Measurements from ENCODE around the gene RPL38. TPM values are rescaled to one million over a fixed set of nuclear protein-coding genes. Genes with fewer than 3 reads are reported as not detected.

The RPL38 gene
- total RNA-seq, 4 donors from 2014 or later, result 224 to 564 (median 403) TPM

DNA sequence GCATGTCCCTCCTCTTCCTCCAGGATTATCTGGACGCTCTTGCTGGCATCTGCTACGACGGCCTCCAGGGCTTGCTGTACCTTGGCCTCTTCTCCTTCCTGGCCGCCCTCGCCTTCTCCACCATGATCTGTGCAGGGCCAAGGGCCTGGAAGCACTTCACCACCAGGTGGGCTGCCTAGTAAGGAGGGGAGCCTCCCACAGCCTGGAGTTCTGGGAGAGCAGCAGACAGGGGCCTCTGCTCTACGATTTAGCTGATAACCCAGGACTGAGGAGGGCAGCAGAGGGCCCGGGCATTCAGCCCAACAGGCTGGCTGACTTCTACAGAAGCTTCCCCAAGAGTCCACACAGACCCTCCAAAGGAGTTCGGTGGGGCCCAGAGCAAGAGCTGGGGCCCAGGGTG lies 48.7 kb downstream of the RPL38 start:
- intact Hi-C loops (cut with DNase I), result no loop called here

DNA sequence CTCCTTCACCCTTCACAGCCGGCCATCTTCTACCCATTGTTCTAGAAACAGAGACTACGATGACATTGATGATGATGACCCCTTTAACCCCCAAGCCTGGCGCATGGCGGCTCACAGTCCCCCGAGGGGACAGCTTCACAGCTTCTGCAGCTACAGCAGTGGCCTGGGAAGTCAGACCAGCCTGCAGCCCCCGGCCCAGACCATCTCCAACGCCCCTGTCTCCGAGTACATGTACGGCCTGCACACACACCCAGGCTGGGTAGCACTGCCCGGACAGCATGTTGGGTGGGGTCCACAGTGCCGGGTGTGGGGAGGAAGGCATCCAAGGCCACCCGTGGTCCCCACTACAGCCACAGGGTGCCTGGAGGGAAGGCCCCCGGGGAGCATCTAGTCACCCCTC lies 49.6 kb downstream of the RPL38 start:
- H3K27me3 ChIP-seq, result no peaks in the 10 kb centered on the region
- H3K9me3 ChIP-seq, result no peaks in the 10 kb centered on the region
- peaks cover 0 to 11% (median 0%) of the 10 kb centered on the region in 3 donors for H3K36me3 ChIP-seq
- TF ChIP-seq POLR2A (IDR thresholded peaks at IDR 0.05) (no peak), CTCF (IDR thresholded peaks at IDR 0.05) (no peak)
- intact Hi-C loops (cut with DNase I), result no loop called here
- no peak for DNase-seq
- no peak overlapping the region for H3K4me3 ChIP-seq
- H3K27ac ChIP-seq, result no peak overlapping the region
- WGBS, 2 donors, result 73 to 79% methylated on average over 2 to 3 of the region's 13 CpGs
- H3K4me1 ChIP-seq, result no peaks in the 10 kb centered on the region

More for the DNA sequence above, 48.7 kb downstream of the RPL38 start:
- H3K4me1 ChIP-seq, result no peaks in the 10 kb centered on the region
- no peaks in the 10 kb centered on the region for H3K9me3 ChIP-seq
- H3K36me3 ChIP-seq, result peaks cover 0 to 11% (median 0%) of the 10 kb centered on the region in 3 donors
- TF ChIP-seq CTCF (IDR thresholded peaks at IDR 0.05) (no peak), POLR2A (IDR thresholded peaks at IDR 0.05) (no peak)
- DNase-seq, result no peak
- no peak overlapping the region for H3K27ac ChIP-seq
- H3K27me3 ChIP-seq, result no peaks in the 10 kb centered on the region
- 60 to 93% methylated on average over 1 to 2 of the region's 8 CpGs for WGBS, 2 donors
- H3K4me3 ChIP-seq, result no peak overlapping the region

DNA sequence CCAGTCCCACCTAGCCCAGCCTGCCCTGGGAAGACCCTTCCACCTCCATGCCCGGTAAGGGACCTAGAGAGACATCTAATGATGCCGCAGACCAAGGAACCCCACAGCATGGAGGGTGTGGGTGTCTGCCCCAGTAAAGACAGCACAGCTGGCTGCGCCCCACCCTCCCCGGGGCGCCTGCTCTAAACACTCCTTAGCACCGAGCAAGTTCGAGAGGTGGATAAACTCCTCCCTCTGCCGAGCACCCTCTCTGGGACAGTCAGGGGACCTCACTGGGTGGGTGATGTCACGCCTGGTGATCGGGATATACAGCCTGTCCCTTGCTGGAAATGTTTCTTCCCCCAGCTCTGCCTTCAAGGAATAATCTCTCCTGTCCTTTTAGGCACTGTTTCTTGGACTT lies 53.8 kb downstream of the RPL38 start:
- no peaks in the 10 kb centered on the region for H3K4me1 ChIP-seq
- no peak overlapping the region for H3K27ac ChIP-seq
- DNase-seq, result no peak
- H3K9me3 ChIP-seq, result no peaks in the 10 kb centered on the region
- TF ChIP-seq POLR2A (IDR thresholded peaks at IDR 0.05) (no peak), CTCF (IDR thresholded peaks at IDR 0.05) (no peak)
- peaks cover 0 to 11% (median 0%) of the 10 kb centered on the region in 3 donors for H3K36me3 ChIP-seq
- intact Hi-C loops (cut with DNase I), result no loop called here
- no peaks in the 10 kb centered on the region for H3K27me3 ChIP-seq
- no peak overlapping the region for H3K4me3 ChIP-seq
- 33 to 81% methylated on average over 1 to 3 of the region's 10 CpGs for WGBS, 2 donors

- H3K27me3 ChIP-seq, result no peaks in the 10 kb centered on the region
- no peaks in the 10 kb centered on the region for H3K36me3 ChIP-seq
- no peak overlapping the region for H3K4me3 ChIP-seq
- H3K9me3 ChIP-seq, result no peaks in the 10 kb centered on the region
- WGBS, 2 donors, result 65% methylated on average over 10 to 18 of the region's 21 CpGs
- TF ChIP-seq POLR2A (IDR thresholded peaks at IDR 0.05) (no peak), CTCF (IDR thresholded peaks at IDR 0.05) (no peak)
- H3K4me1 ChIP-seq, result no peaks in the 10 kb centered on the region
- DNase-seq, result no peak
- intact Hi-C loops (cut with DNase I), result no loop called here
- H3K27ac ChIP-seq, result no peak overlapping the region
Observed at GRCh38 chr17:74259667-74260524, 56.4 kb downstream of the RPL38 start.

Other genes starting within 250 kb of the RPL38 start
- gene TTYH2, start 9.9 kb downstream of the RPL38 start, total RNA-seq, result 1 to 10 TPM in 3 of 4 donors, under 1 TPM in 1; 0.35 to 6.7 (median 1.8) TPM
- under 1 TPM in 1 of 4 donors, not detected in 3; 0.19 TPM for gene DNAI2, start 70.6 kb downstream of the RPL38 start, total RNA-seq
- gene KIF19, start 122.5 kb downstream of the RPL38 start, total RNA-seq, result under 1 TPM in 2 of 4 donors, not detected in 2; 0.12 to 0.76 TPM
- gene BTBD17, start 158.2 kb downstream of the RPL38 start, total RNA-seq, result not detected
- under 1 TPM in 1 of 4 donors, not detected in 3; 0.38 TPM for gene GPR142, start 163.8 kb downstream of the RPL38 start, total RNA-seq
- gene GPRC5C, start 228.4 kb downstream of the RPL38 start, total RNA-seq, result 10 to 100 TPM in 2 of 4 donors, 1 to 10 TPM in 2; 6.3 to 21.6 (median 11.7) TPM

Measured in esophagus squamous epithelium (tissue), 5 donors.